Transverse colon (tissue), 4 donors: ENCODE data around the gene VAPB.

Source experiments
- CTCF ChIP-seq, 5 experiments: fragments of 200-600 bp in 3 of 5; fragments of 450-650 bp in 2 of 5; sonication (generic) in 3 of 5; IDR thresholded peaks; 1 replicate in 2 of 5; 2 replicates in 3 of 5; pipeline ENCODE4 v1.5.1; 2016 to 2017; ENCODE audit warnings: antibody characterized with exemption in 5 of 5, inconsistent platforms in 3 of 5, mild to moderate bottlenecking in 2 of 5, moderate library complexity in 1 of 5
- EP300 ChIP-seq: sonication (generic); formaldehyde crosslinking; IDR thresholded peaks from one replicate; pipeline ENCODE4 v1.6.1; 2017; ENCODE audit warnings: antibody characterized with exemption, low read depth
- POLR2A ChIP-seq: fragments of 450-650 bp; IDR thresholded peaks from one replicate; pipeline ENCODE4 v1.6.1; 2016; ENCODE audit warnings: antibody characterized with exemption, mild to moderate bottlenecking, moderate library complexity
- POLR2AphosphoS5 ChIP-seq, 3 donors: sonication (generic); formaldehyde crosslinking; IDR thresholded peaks; one replicate each; pipeline ENCODE4 v1.6.1; 2016; ENCODE audit warnings: antibody characterized with exemption in 3 of 3

- TF ChIP-seq POLR2AphosphoS5 (IDR thresholded peaks at IDR 0.05) (no peak), POLR2A (no peak), CTCF (IDR thresholded peaks at IDR 0.05) (no peak), EP300 (no peak)
Observed at GRCh38 chr20:58483470-58483869, 94.4 kb downstream of the VAPB start.
